K562 (cell line): ENCODE data around the gene NCDN. TPM values are rescaled to one million over a fixed set of nuclear protein-coding genes. Genes with fewer than 3 reads are reported as not detected.

Source experiments
- DACH1 ChIP-seq: fragments of 450-650 bp; IDR thresholded peaks from 2 replicates; pipeline ENCODE4 v1.6.1; 2018; ENCODE audit not compliant: partially characterized antibody
- EGR1 ChIP-seq: fragments of 450-650 bp; conservative IDR thresholded peaks from 2 replicates; pipeline ENCODE4 v1.6.1; 2017; ENCODE audit warnings: mild to moderate bottlenecking
- FOXK2 ChIP-seq, 2 experiments: fragments of 450-650 bp; IDR thresholded peaks in 1 of 2; conservative IDR thresholded peaks in 1 of 2; 2 replicates each; pipeline ENCODE4 v1.6.1; 2016; ENCODE audit warnings: low read depth in 2 of 2, mild to moderate bottlenecking in 1 of 2
- IRF9 ChIP-seq: fragments of 450-650 bp; IDR thresholded peaks from 2 replicates; pipeline ENCODE4 v1.6.1; 2016; ENCODE audit warnings: missing biosample characterization, missing genetic modification characterization
- NR4A1 ChIP-seq, 2 experiments: fragments of 250-450 bp in 1 of 2; fragments of 450-650 bp in 1 of 2; sonication (Bioruptor Pico) in 1 of 2; IDR thresholded peaks; 2 replicates each; pipeline versions ENCODE4 v1.4.0 to v1.6.1; 2016 to 2020; ENCODE audit warnings: mild to moderate bottlenecking in 2 of 2, missing compliant biosample characterization in 1 of 2, missing genetic modification characterization in 1 of 2, moderate library complexity in 1 of 2
- POLR2A ChIP-seq: fragments of 450-650 bp; conservative IDR thresholded peaks from 2 replicates; pipeline ENCODE4 v1.6.1; 2016
- POLR2AphosphoS5 ChIP-seq: IDR thresholded peaks from 2 replicates; pipeline ENCODE4 v1.6.1; 2011; ENCODE audit warnings: mild to moderate bottlenecking, low read depth, low read length, moderate library complexity; ENCODE audit not compliant: control insufficient read depth, insufficient read depth
- POLR2H ChIP-seq: IDR thresholded peaks from 2 replicates; pipeline ENCODE4 v1.6.1; 2016; ENCODE audit warnings: missing genetic modification characterization, low read depth, mild to moderate bottlenecking, control low read depth, missing compliant biosample characterization, moderate library complexity
- RBM14 ChIP-seq: fragments of 200-400 bp; formaldehyde crosslinking; IDR thresholded peaks from 2 replicates; pipeline ENCODE4 v1.6.1; 2018; ENCODE audit warnings: low read depth, mild to moderate bottlenecking, low read length, moderate library complexity, borderline replicate concordance; ENCODE audit not compliant: insufficient read depth
- RNF2 ChIP-seq: sonication (generic); IDR thresholded peaks from 2 replicates; pipeline ENCODE4 v1.6.1; 2016
- SMARCA4 ChIP-seq: fragments of 450-650 bp; IDR thresholded peaks from 2 replicates; pipeline ENCODE4 v1.6.1; 2016
- SP2 ChIP-seq: IDR thresholded peaks from 2 replicates; pipeline ENCODE4 v1.6.1; 2011; ENCODE audit warnings: mild to moderate bottlenecking, low read depth, low read length, moderate library complexity; ENCODE audit not compliant: poor library complexity, severe bottlenecking; ENCODE audit errors: extremely low read depth
- TBL1XR1 ChIP-seq, 2 experiments: IDR thresholded peaks; 2 replicates each; pipeline ENCODE4 v1.6.1; 2012; ENCODE audit warnings: improper control_type of control experiment in 2 of 2, low read length in 2 of 2, mild to moderate bottlenecking in 1 of 2
- TBP ChIP-seq: optimal IDR thresholded peaks from 2 replicates; pipeline ENCODE3; 2011; ENCODE audit warnings: low read depth, low read length, improper control_type of control experiment
- XRCC5 ChIP-seq: fragments of 200-400 bp; formaldehyde crosslinking; IDR thresholded peaks from 2 replicates; pipeline ENCODE4 v1.6.1; 2017; ENCODE audit warnings: low read depth, mild to moderate bottlenecking, low read length
- ZBTB1 ChIP-seq: sonication (generic); formaldehyde crosslinking; IDR thresholded peaks from 2 replicates; pipeline ENCODE4 v1.8.1; 2023; ENCODE audit warnings: missing genetic modification reagents, low read depth, mild to moderate bottlenecking, borderline replicate concordance
- ZBTB17 ChIP-seq: fragments of 450-650 bp; formaldehyde crosslinking; IDR thresholded peaks from 2 replicates; pipeline ENCODE4 v1.4.0; 2020; ENCODE audit warnings: mild to moderate bottlenecking
- ZBTB26 ChIP-seq: fragments of 450-650 bp; formaldehyde crosslinking; IDR thresholded peaks from 2 replicates; pipeline ENCODE4 v1.4.0; 2022; ENCODE audit warnings: missing genetic modification characterization
- ZFP30 ChIP-seq: fragments of 250-450 bp; sonication (Bioruptor Pico); IDR thresholded peaks from 2 replicates; pipeline ENCODE4 v1.8.0; 2022; ENCODE audit warnings: moderate library complexity, mild to moderate bottlenecking, inconsistent platforms, borderline replicate concordance
- ZNF184 ChIP-seq: sonication (generic); formaldehyde crosslinking; IDR thresholded peaks from 2 replicates; pipeline ENCODE4 v1.5.0; 2020; ENCODE audit warnings: missing genetic modification reagents
- ZNF239 ChIP-seq: fragments of 250-450 bp; sonication (Bioruptor Pico); IDR thresholded peaks from 2 replicates; pipeline ENCODE4 v1.4.0; 2020; ENCODE audit warnings: mild to moderate bottlenecking
- ZNF277 ChIP-seq: fragments of 250-450 bp; sonication (Bioruptor Pico); IDR thresholded peaks from 2 replicates; pipeline ENCODE4 v1.8.0; 2022; ENCODE audit warnings: inconsistent platforms, mild to moderate bottlenecking, moderate library complexity, borderline replicate concordance
- ZNF589 ChIP-seq: fragments of 200-800 bp; sonication (Bioruptor generic); IDR thresholded peaks from 2 replicates; pipeline ENCODE4 v1.6.1; 2016; ENCODE audit warnings: low read depth, missing genetic modification characterization, missing compliant biosample characterization
- ZNF830 ChIP-seq: fragments of 250-450 bp; sonication (Bioruptor Pico); IDR thresholded peaks from 2 replicates; pipeline ENCODE4 v1.5.0; 2021; ENCODE audit warnings: mild to moderate bottlenecking
- polyA plus RNA-seq, 8 experiments: library from polyadenylated mRNA; depleted of rRNA in 4 of 8; stranded (reverse) in 5 of 8; unstranded in 3 of 8; fragments of >200 nt; fragmentation: Nextera tagmentation in 2 of 8; fragmentation: Illumina TruSeq in 1 of 8; extraction: Ambion mirVana in 2 of 8; extraction: Trizol in 1 of 8; gene quantifications; 2 replicates each; pipeline versions ENCODE4 v1.2.1 to v1.2.3, GENCODE V29; 2011 to 2014; ENCODE audit warnings: inconsistent platforms in 1 of 8, missing spikeins in 1 of 8
- total RNA-seq, 7 experiments: library from RNA; depleted of rRNA in 6 of 7; stranded (reverse); fragments of >200 nt in 6 of 7; fragmentation: Illumina TruSeq in 2 of 7; extraction: Trizol in 2 of 7; gene quantifications; 2 replicates each; pipeline versions ENCODE4 v1.2.1 to v1.2.3, GENCODE V29; 2011 to 2021; ENCODE audit warnings: low replicate concordance in 1 of 7
- TF ChIP-seq, protein P1 (sequence below): IDR thresholded peaks from 2 replicates; pipeline ENCODE4 v1.6.1; 2016; ENCODE audit warnings: missing genetic modification characterization, missing compliant biosample characterization
- TF ChIP-seq, protein P2 (sequence below): fragments of 250-450 bp; sonication (Bioruptor Pico); IDR thresholded peaks from 2 replicates; pipeline ENCODE4 v1.8.0; 2021; ENCODE audit warnings: moderate library complexity, mild to moderate bottlenecking, inconsistent platforms

The NCDN gene
- total and polyA plus RNA-seq, 9 of the 15 experiments (the other 6 are each of a cell fraction or from before 2014, with no cell fraction given), result 1.9 to 35.1 (median 10.7) TPM

DNA sequence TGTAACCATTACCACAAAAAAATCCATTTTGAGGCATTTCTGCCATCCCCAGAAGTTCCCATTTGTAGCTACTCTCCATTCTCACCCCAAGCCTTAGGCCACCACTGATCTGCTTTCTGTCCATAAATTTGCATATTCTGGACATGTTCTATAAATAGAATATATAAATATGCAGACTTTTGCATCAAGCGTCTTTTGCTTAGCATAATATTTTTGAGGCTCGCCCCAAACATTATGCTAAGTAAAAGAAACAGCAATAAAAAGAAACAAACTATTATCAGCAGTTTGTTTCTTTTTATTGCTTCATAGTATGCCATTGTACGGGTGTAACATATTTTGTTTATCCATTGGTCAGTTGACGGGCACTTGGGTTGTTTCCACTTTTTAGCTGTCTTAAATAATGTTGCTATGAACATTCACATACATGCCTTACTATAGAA is 23.4 kb downstream of the NCDN start (continued):
- TF ChIP-seq POLR2H (tag) (no peak; the same call in 1 of the 2 replicates), SP2 (no peak), SMARCA4 (no peak), TBP (peak; percentile 90), FOXK2 (conservative IDR thresholded peaks at IDR 0.05 in 1 of 2, IDR thresholded peaks at IDR 0.05 in 1 of 2; ENCODE audit: low read depth in 2 of 2) (no peak), POLR2A (peak; percentile 81), XRCC5 (no peak), ZFP30 (CRISPR knock-in tag) (no peak), IRF9 (tag) (no peak), POLR2AphosphoS5 (peak; percentile 65), ZBTB17 (CRISPR knock-in tag) (no peak), ZNF239 (CRISPR knock-in tag) (no peak), ZBTB26 (CRISPR knock-in tag) (no peak), ZBTB1 (CRISPR knock-in tag) (no peak), ZNF184 (CRISPR knock-in tag) (no peak), EGR1 (no peak), NR4A1 (CRISPR knock-in tag; IDR thresholded peaks at IDR 0.05) (no peak), NR4A1 (tag; IDR thresholded peaks at IDR 0.05) (no peak), ZNF277 (CRISPR knock-in tag) (no peak), ZNF830 (CRISPR knock-in tag) (no peak), RNF2 (no peak), RBM14 (no peak), DACH1 (no peak), TBL1XR1 (IDR thresholded peaks at IDR 0.05; ENCODE audit: low read length in 2 of 2) (no peak), ZNF589 (CRISPR knock-in tag) (no peak)
- TF ChIP-seq, protein P1, sequence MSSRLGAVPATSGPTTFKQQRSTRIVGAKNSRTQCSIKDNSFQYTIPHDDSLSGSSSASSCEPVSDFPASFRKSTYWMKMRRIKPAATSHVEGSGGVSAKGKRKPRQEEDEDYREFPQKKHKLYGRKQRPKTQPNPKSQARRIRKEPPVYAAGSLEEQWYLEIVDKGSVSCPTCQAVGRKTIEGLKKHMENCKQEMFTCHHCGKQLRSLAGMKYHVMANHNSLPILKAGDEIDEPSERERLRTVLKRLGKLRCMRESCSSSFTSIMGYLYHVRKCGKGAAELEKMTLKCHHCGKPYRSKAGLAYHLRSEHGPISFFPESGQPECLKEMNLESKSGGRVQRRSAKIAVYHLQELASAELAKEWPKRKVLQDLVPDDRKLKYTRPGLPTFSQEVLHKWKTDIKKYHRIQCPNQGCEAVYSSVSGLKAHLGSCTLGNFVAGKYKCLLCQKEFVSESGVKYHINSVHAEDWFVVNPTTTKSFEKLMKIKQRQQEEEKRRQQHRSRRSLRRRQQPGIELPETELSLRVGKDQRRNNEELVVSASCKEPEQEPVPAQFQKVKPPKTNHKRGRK (tag), result no peak
- TF ChIP-seq, protein P2, sequence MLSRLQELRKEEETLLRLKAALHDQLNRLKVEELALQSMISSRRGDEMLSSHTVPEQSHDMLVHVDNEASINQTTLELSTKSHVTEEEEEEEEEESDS (CRISPR knock-in tag), result peak; percentile 56
